ENCODE measurements around the gene MSL1.

GRCh38 chr17:40173778-40174135, 52.0 kb downstream of the MSL1 start:
- no peak for TF ChIP-seq CTCF (IDR thresholded peaks at IDR 0.05; ENCODE audit: poor library complexity, severe bottlenecking)
- no peak for TF ChIP-seq RAD21 (conservative IDR thresholded peaks at IDR 0.05)
- no peak for TF ChIP-seq EP300 (conservative IDR thresholded peaks at IDR 0.05; ENCODE audit: poor library complexity, severe bottlenecking)
- TF ChIP-seq REST (IDR thresholded peaks at IDR 0.05; ENCODE audit: borderline replicate concordance): no peak
